HL-60/S4 treated with phorbol 12-myristate 13-acetate at 8.2 ng/mL for 4 days and 3 days (cell line): ENCODE measurements around the gene DPH1.

ENCODE experiments used
- in situ Hi-C: fragments of 300-500 bp; cut with MboI; formaldehyde crosslinking; loops from 2 replicates; pipeline ENCODE4 v1.15.0; 2022; ENCODE audit warnings: low sequenced_read_pairs

DPH1 gene

DNA sequence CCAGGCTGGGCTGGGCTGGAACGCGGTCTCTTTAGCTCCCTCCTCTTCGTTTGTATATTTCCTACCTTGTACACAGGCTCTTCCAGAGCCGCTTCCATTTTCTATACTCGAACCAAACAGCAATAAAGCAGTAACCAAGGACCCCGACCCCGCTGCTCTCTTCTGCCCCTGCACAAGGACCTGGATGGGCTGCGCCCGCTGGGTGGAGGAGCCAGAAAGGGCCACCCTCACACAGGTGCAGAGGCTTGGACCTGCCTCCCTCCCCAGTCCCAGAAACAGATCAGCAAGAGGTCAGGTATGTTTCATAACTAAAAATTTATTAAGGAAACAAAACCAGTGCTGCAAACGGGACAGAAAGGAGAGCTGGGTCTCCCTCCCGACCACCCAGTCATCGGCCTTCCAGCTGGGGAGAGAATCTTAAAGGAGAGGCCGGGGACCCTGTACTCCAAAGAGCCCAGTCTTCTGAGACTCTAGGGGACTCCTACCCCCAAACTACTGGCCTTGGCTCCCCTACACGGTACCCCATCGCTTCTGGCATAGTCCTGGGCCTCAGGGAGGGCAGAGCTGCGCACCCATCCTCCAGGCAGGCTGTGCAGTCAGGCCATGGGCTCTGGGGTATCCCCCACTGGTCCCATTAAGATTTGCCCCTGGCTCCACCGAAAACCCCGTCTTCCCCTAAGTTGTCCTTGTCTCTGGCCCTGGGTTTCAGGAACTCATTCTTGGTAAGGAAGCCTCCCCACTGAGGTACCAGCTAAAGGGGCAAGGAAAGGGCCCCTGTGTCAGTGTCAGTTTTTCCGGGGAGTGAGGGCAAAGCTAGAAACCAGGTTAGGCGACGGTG, 29.8 kb downstream of the DPH1 start:
- in situ Hi-C loops, result loop anchor here (25.0 kb wide), 1 partner anchor 178 kb away; no protein-coding TSS in a partner anchor

GRCh38 chr17:2060385-2060658, 30.4 kb downstream of the DPH1 start:
- in situ Hi-C loops, result loop anchor here (25.0 kb wide), 1 partner anchor 177 kb away; no protein-coding TSS in a partner anchor

DNA sequence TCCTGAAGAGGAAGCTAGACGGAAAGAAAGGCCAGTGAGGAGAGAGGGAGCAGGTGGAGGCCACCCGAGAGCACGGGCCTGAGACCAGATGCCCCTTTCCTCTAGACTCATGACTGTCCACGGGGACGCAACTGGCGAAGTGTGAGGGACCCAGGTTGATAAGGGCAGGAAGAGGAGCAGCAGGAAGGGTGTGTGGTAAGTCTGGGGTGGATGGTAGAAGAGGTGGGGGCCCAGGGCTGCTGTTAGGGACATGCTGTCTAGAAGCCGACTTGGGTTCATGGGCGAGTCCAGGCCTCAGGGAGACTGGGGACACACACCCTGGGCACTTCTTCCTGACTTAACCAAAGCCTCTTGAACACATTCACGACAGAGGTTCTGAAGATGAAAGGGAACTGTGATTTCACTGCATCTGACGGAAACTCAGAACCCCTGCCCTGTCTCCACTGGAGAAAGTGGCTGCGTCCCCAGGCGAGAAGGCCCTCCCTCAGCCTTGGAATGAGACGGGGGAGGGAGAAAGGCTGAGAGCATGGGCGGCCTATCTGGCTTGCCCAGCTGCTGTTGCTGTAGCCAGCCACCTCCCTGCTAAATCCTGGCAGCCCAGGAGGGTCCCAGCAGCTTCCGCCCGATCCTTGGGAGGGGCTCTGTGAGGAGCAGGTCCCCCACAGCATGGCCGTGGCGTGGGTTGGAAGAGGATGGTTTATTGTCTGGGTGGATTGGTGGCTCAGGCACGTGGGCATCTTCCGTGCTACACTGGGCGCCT, 30.9 kb downstream of the DPH1 start:
- in situ Hi-C loops, result loop anchor here (25.0 kb wide), 1 partner anchor 176 kb away; no protein-coding TSS in a partner anchor

- in situ Hi-C loops, result loop anchor here (25.0 kb wide), 1 partner anchor 176 kb away; no protein-coding TSS in a partner anchor
These were observed 31.5 kb downstream of the DPH1 start for GRCh38 chr17:2061441-2061958.

- in situ Hi-C loops, result loop anchor here (25.0 kb wide), 1 partner anchor 175 kb away; no protein-coding TSS in a partner anchor
These were observed 32.7 kb downstream of the DPH1 start for GRCh38 chr17:2062571-2063183.

- in situ Hi-C loops, result loop anchor here (25.0 kb wide), 1 partner anchor 174 kb away; no protein-coding TSS in a partner anchor
These were observed 33.6 kb downstream of the DPH1 start for GRCh38 chr17:2063261-2064146.

- in situ Hi-C loops, result loop anchor here (25.0 kb wide), 1 partner anchor 173 kb away; no protein-coding TSS in a partner anchor
These were observed 34.2 kb downstream of the DPH1 start for GRCh38 chr17:2064147-2064489.

DNA sequence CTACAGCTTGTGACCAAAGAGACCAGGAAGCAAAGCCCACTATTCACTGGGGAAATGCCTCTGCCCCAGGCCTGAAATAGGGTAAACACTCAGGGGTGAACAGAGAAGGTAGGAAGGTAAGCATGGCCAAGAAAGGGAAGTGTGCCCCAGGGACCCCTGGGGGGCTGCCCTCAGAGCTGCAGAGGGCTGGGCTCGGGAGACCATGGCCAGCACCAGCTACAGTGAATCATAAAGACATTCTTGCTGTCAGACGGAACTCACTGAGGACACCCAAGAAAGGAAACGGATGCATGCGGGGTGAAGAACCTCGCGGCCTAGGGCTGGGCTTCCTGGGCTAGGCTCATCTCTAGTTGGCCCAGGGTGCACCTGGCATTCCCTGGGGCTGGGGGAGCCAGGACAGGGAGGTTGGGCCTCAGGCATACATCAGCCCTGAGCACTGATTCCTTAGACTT, 34.6 kb downstream of the DPH1 start:
- in situ Hi-C loops, result loop anchor here (25.0 kb wide), 1 partner anchor 173 kb away; no protein-coding TSS in a partner anchor

DNA sequence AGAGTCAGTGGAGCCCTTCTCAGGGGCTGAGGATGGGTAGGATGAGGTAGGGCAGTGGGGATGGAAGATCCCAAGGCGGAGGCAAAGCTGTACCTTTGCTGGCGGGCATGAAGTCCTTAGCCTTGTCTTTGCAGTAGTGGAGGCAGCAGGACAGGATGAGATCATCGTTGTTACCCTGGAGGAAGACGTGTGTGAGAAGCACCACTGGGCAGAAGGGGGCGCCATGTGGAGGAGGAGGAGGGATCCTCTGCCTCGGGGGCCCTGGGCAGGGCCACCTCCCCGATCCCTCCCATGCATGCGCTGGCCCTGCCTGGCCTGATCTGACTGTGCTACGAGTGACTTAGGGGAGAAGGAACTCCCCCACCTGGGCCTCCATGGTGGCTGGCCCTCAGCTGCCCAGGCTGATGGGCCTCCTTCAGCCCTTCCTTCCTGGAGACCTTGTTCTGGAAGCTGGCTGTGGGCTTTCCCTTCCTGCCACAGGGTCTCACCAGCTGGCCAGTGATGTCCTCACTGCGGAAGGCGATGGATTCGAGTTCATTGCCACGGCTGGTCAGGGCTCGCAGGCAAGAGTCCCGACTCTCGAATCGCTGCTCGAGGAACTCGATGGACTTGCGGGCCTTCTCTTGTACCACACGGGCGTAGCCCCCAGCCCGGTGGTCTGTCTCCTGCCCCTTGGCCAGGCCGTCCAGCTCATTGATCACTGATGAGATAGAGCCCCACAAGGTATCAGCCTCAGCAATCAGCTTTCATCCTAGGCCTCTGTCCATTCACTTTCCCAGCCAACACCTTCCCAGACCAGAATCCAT, 35.2 kb downstream of the DPH1 start:
- in situ Hi-C loops, result loop anchor here (25.0 kb wide), 1 partner anchor 172 kb away; no protein-coding TSS in a partner anchor

- in situ Hi-C loops, result loop anchor here (25.0 kb wide), 1 partner anchor 171 kb away; no protein-coding TSS in a partner anchor
These were observed 36.0 kb downstream of the DPH1 start for GRCh38 chr17:2065949-2066400.

- in situ Hi-C loops, result loop anchor here (25.0 kb wide), 1 partner anchor 170 kb away; no protein-coding TSS in a partner anchor
These were observed 37.2 kb downstream of the DPH1 start for GRCh38 chr17:2067048-2067561.

DNA sequence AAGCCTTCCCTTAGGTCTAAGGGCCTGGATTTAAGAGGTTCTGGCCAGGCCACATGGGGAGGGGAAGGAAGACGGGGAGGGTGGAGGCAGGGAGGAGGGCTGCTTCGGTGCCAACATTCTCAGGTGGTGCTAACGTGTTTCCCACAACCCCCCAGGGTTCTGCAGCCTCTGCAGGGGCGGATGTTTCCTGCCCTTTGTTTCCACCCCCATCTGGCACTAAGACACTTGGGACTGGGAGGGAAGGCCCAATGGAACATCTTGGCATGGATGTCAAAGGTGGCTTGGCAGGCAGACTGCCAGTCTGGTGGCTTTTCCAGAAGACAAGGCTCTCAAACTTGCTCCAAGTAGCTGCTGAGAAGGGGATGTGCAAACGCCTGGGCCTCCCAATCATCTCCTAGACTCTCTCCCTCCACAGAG, 37.7 kb downstream of the DPH1 start:
- in situ Hi-C loops, result loop anchor here (25.0 kb wide), 1 partner anchor 170 kb away; no protein-coding TSS in a partner anchor

- in situ Hi-C loops, result loop anchor here (25.0 kb wide), 1 partner anchor 169 kb away; no protein-coding TSS in a partner anchor
These were observed 38.1 kb downstream of the DPH1 start for GRCh38 chr17:2068031-2068518.

GRCh38 chr17:2068519-2069051, 38.6 kb downstream of the DPH1 start:
- in situ Hi-C loops, result loop anchor here (25.0 kb wide), 1 partner anchor 169 kb away; no protein-coding TSS in a partner anchor

GRCh38 chr17:2070241-2071023, 40.5 kb downstream of the DPH1 start:
- in situ Hi-C loops, result loop anchor here (25.0 kb wide), 1 partner anchor 167 kb away; no protein-coding TSS in a partner anchor

DNA sequence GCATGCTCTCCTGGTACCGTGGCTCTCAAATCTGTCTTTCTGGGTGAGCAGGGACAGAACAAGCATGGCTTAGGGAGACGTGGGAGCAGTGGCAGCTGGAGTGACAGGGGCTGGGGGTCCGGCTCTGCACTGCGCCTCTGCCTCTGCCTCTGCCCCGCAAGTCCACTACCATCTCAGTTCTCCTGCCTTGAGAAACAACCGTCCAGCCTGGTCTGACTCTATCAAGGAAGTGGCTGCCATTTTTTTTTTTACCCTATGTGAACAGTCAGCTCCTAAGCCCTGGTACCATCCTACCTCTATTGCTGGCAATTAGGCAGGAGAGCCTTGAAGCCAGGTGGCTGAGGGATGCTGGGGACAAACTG, 41.1 kb downstream of the DPH1 start:
- in situ Hi-C loops, result loop anchor here (25.0 kb wide), 1 partner anchor 166 kb away; no protein-coding TSS in a partner anchor
